GM10248 (cell line): ENCODE results near the gene CCR5AS.

Experiments
- CTCF ChIA-PET: fragments of 300-600 bp; sonication (Branson Sonifier 250); formaldehyde crosslinking; extraction: SDS; loops from one replicate; lab custom pipeline; 2021; ENCODE audit warnings: antibody characterized with exemption; lab: Yijun Ruan, JAX
- POLR2A ChIA-PET: fragments of 350-650 bp; sonication (Branson Sonifier 250); formaldehyde crosslinking; extraction: SDS; loops from one replicate; lab custom pipeline; 2020; ENCODE audit warnings: antibody characterized with exemption; lab: Yijun Ruan, JAX
- DNase-seq: peaks from one replicate; pipeline ENCODE4 v3.0.0; 2012; ENCODE audit errors: extremely low spot score
- CTCF ChIP-seq: IDR thresholded peaks from 2 replicates; pipeline ENCODE4 v1.5.1; 2012; ENCODE audit warnings: mild to moderate bottlenecking, low read depth; ENCODE audit errors: extremely low read depth, missing control alignments, control extremely low read depth

CCR5AS gene

GRCh38 chr3:46406788-46407611 lies at the start of gene CCR5AS, which contains the start of gene CCRL2:
CCR5AS (minus strand) TSS chr3:46407066.
CCRL2 (plus strand) TSS chr3:46407259; CDS start chr3:46408080, 821 bp downstream.
- TF ChIP-seq CTCF, result no peak
- ChIA-PET CTCF (interaction anchor here (1.0 to 2.0 kb wide), 4 partner anchors 17 to 37 kb away, joined by 3 to 6 read pairs (median 4); no protein-coding TSS in a partner anchor), POLR2A (no interaction called here)
- DNase-seq, result peak; percentile 56

DNA sequence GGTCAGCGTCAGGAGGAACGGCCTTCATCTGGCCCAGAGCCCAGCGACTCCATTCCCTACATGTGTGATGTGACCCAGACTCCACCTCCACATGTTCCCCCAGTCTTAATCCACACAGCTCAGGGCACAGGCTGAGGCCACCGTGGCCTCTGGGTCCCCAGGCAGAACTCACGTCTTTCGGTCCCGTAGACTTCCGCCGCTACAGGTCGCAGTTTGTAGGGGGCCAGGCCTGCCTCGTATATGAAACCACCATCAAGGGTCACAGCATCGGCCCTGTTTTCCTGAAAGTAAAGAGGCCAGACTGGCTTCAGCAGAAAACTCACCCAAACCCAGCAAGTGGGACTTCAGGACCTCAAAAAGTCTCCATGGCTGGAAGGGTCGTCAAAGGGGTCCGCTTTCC lies 49.3 kb upstream of the CCR5AS start:
- ChIA-PET CTCF (interaction anchor here (2.7 kb wide), 1 partner anchor 102 kb away, joined by 8 read pairs; no protein-coding TSS in a partner anchor), POLR2A (no interaction called here)
- TF ChIP-seq CTCF, result no peak
- DNase-seq, result no peak

DNA sequence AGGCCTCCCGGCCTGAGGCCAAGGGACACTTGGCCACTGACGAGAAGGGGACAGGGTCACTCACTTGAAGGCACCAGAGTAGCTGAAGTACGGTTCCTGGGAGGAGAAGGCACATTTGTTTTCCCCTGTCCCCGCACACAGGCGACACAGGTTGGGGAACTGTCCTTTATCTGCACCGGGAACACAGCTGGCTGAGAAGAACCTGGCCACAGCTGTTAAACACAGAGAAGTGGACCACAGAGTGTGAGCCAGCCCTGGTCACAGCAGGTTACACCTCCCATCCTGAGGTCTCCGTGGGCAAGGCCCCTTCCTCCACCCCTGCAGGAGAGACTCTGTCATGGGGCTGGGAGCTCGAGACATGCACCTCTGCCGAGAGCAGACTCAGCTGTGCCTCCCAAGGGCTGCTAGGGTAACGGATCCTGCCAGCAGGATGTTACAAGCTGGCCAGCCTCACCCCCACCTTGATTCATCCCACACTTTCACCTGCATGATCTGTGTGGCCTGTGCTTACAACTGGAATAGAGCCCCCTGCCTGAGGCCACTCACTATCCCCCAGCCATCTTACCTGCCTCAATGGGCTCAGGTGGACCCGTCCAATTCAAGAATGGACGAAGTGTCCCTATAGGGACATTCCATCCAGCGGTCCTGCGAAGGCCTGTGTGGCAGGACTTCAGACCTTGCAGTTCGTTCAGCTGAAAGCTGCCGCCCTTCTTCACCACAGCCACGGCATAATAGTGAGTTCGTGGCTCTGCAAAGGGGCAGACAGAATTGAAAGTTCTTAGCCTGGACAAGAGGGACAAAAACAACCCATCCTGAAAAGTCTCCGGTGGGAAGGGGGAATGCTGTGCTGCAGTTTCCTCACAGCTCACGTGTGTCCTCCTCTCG lies 48.6 kb upstream of the CCR5AS start:
- TF ChIP-seq CTCF, result no peak
- DNase-seq, result no peak
- CTCF ChIA-PET, result interaction anchor here (1.2 to 2.7 kb wide), 2 partner anchors 13 to 103 kb away, joined by 4 to 8 read pairs; no protein-coding TSS in a partner anchor
- POLR2A ChIA-PET, result no interaction called here

DNA sequence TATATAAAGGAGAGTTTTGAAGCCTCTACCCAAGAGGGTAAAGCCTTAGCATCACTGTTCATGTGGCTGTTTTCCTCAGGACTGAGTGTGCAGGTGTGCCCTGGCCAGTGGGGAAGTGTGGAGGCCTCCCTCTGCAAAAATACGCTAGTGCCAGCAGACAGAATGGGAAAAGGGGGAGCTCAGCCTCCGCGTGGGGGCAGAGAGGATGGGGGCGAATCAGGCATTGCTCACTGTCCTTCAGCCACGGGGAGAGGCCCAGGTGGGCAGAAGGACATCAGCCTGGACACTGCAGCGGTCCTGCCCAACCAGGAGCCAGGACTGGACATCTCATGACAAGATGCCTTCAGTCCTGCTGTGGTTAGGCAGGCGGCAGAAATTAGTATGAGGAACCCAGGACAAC lies 47.7 kb upstream of the CCR5AS start:
- TF ChIP-seq CTCF, result no peak
- ChIA-PET CTCF (interaction anchor here (1.2 to 2.7 kb wide), 2 partner anchors 12 to 104 kb away, joined by 4 to 8 read pairs; no protein-coding TSS in a partner anchor), POLR2A (no interaction called here)
- no peak for DNase-seq

GRCh38 chr3:46454209-46454595 lies 47.3 kb upstream of the CCR5AS start:
- ChIA-PET CTCF (interaction anchor here (2.7 kb wide), 1 partner anchor 104 kb away, joined by 8 read pairs; no protein-coding TSS in a partner anchor), POLR2A (no interaction called here)
- TF ChIP-seq CTCF, result no peak
- no peak for DNase-seq

GRCh38 chr3:46453526-46454208 lies 46.8 kb upstream of the CCR5AS start:
- no peak for DNase-seq
- ChIA-PET POLR2A (no interaction called here), CTCF (interaction anchor here (1.5 to 2.7 kb wide), 2 partner anchors 36 to 105 kb away, joined by 4 to 8 read pairs; no protein-coding TSS in a partner anchor)
- TF ChIP-seq CTCF, result no peak
